ENCODE measurements around the gene BMF. TPM values are rescaled to one million over a fixed set of nuclear protein-coding genes. Genes with fewer than 3 reads are reported as not detected.

The BMF gene
- polyA plus RNA-seq, 3 donors = 5.6 to 59.6 (median 6.5) TPM

- H3K9ac ChIP-seq (ENCODE audit: insufficient read depth, low read length, poor library complexity, severe bottlenecking) = no peak overlapping the region
- peaks cover 2 to 3% of the 10 kb centered on the region in 2 donors for H3K4me1 ChIP-seq (ENCODE audit: control insufficient read depth in 1 of 2, insufficient read depth in 2 of 2, low read length in 2 of 2)
- Mint-ChIP-seq H3K27ac (peak overlapping the region in 1 of 7 donors; percentile 38), H3K9me3 (no peaks in the 10 kb centered on the region), H3K27me3 (ENCODE audit: low read depth in 3 of 3) (no peaks in the 10 kb centered on the region), H3K36me3 (peaks cover 0 to 3% of the 10 kb centered on the region in 2 donors), H3K4me1 (peaks cover 12% of the 10 kb centered on the region), H3K4me3 (no peak overlapping the region)
- H3K36me3 ChIP-seq (replicated peaks in 1 of 2; ENCODE audit: control insufficient read depth in 1 of 2, insufficient read depth in 2 of 2, low read length in 2 of 2) = no peaks in the 10 kb centered on the region
- no peak overlapping the region for H3K4me3 ChIP-seq (replicated peaks in 1 of 3; ENCODE audit: low read depth in 2 of 3, low read length in 3 of 3)
- TF ChIP-seq, protein P1, sequence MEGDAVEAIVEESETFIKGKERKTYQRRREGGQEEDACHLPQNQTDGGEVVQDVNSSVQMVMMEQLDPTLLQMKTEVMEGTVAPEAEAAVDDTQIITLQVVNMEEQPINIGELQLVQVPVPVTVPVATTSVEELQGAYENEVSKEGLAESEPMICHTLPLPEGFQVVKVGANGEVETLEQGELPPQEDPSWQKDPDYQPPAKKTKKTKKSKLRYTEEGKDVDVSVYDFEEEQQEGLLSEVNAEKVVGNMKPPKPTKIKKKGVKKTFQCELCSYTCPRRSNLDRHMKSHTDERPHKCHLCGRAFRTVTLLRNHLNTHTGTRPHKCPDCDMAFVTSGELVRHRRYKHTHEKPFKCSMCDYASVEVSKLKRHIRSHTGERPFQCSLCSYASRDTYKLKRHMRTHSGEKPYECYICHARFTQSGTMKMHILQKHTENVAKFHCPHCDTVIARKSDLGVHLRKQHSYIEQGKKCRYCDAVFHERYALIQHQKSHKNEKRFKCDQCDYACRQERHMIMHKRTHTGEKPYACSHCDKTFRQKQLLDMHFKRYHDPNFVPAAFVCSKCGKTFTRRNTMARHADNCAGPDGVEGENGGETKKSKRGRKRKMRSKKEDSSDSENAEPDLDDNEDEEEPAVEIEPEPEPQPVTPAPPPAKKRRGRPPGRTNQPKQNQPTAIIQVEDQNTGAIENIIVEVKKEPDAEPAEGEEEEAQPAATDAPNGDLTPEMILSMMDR (IDR thresholded peaks at IDR 0.05) = no peak
- 69% methylated on average over 4 of the region's 8 CpGs for WGBS (ENCODE audit: insufficient coverage)
- no peak overlapping the region for H2AFZ ChIP-seq (ENCODE audit: insufficient read depth, low read depth, low read length, poor library complexity, severe bottlenecking)
- intact Hi-C loops (cut with micrococcal nuclease) = no loop called here
- H3K27me3 ChIP-seq (ENCODE audit: control insufficient read depth in 2 of 2, insufficient read depth in 2 of 2, low read length in 2 of 2) = no peaks in the 10 kb centered on the region
- H3K4me2 ChIP-seq (replicated peaks; ENCODE audit: extremely low read depth, low read length, poor library complexity, severe bottlenecking) = no peak overlapping the region
- H3K27ac ChIP-seq (ENCODE audit: low read depth in 1 of 2, low read length in 2 of 2) = no peak overlapping the region
- H3K79me2 ChIP-seq (ENCODE audit: insufficient read depth, low read length) = no peaks in the 10 kb centered on the region
- H3K9me3 ChIP-seq (replicated peaks in 1 of 2; ENCODE audit: control insufficient read depth in 1 of 2, insufficient read depth in 1 of 2, low read length in 2 of 2) = no peaks in the 10 kb centered on the region
- no peaks in the 10 kb centered on the region for H4K20me1 ChIP-seq (ENCODE audit: insufficient read depth, low read length)
- peak in 1 of 3 donors; percentile 77 for DNase-seq
These were observed 44.3 kb downstream of the BMF start for GRCh38 chr15:40064231-40064894.

- no peaks in the 10 kb centered on the region for H3K79me2 ChIP-seq (ENCODE audit: insufficient read depth, low read length)
- no peaks in the 10 kb centered on the region for H3K27me3 Mint-ChIP-seq (ENCODE audit: low read depth in 3 of 3)
- H3K36me3 Mint-ChIP-seq = peaks cover 0 to 3% of the 10 kb centered on the region in 2 donors
- H3K9me3 ChIP-seq (replicated peaks in 1 of 2; ENCODE audit: control insufficient read depth in 1 of 2, insufficient read depth in 1 of 2, low read length in 2 of 2) = no peaks in the 10 kb centered on the region
- no peak overlapping the region for H3K4me3 ChIP-seq (replicated peaks in 1 of 3; ENCODE audit: low read depth in 2 of 3, low read length in 3 of 3)
- H3K27ac ChIP-seq (ENCODE audit: low read depth in 1 of 2, low read length in 2 of 2) = no peak overlapping the region
- no peak for DNase-seq
- H4K20me1 ChIP-seq (ENCODE audit: insufficient read depth, low read length) = no peaks in the 10 kb centered on the region
- H3K36me3 ChIP-seq (replicated peaks in 1 of 2; ENCODE audit: control insufficient read depth in 1 of 2, insufficient read depth in 2 of 2, low read length in 2 of 2) = no peaks in the 10 kb centered on the region
- peaks cover 17% of the 10 kb centered on the region for H3K4me1 Mint-ChIP-seq
- H3K27ac Mint-ChIP-seq = no peak overlapping the region
- no peaks in the 10 kb centered on the region for H3K27me3 ChIP-seq (ENCODE audit: control insufficient read depth in 2 of 2, insufficient read depth in 2 of 2, low read length in 2 of 2)
- H3K4me3 Mint-ChIP-seq = no peak overlapping the region
- WGBS (ENCODE audit: insufficient coverage) = 100% methylated on average over 1 of the region's 2 CpGs
- H3K9me3 Mint-ChIP-seq = no peaks in the 10 kb centered on the region
- no peak overlapping the region for H3K9ac ChIP-seq (ENCODE audit: insufficient read depth, low read length, poor library complexity, severe bottlenecking)
- H3K4me1 ChIP-seq (ENCODE audit: control insufficient read depth in 1 of 2, insufficient read depth in 2 of 2, low read length in 2 of 2) = peaks cover 9 to 10% of the 10 kb centered on the region in 2 donors
- TF ChIP-seq, protein P1 (IDR thresholded peaks at IDR 0.05) = no peak
- H3K4me2 ChIP-seq (replicated peaks; ENCODE audit: extremely low read depth, low read length, poor library complexity, severe bottlenecking) = no peak overlapping the region
- no peak overlapping the region for H2AFZ ChIP-seq (ENCODE audit: insufficient read depth, low read depth, low read length, poor library complexity, severe bottlenecking)
- intact Hi-C loops (cut with micrococcal nuclease) = no loop called here
These were observed 45.1 kb downstream of the BMF start for GRCh38 chr15:40063563-40064011.

Data from CD14-positive monocyte (primary cell).